DOHH2 (cell line): Measurements from ENCODE around the gene COMT.

ENCODE experiments used
- H3F3A ChIP-seq: fragments of 200-600 bp; sonication (generic), shearing (Covaris generic); 2 replicates; pipeline ENCODE4 v1.6.0; 2016; ENCODE audit warnings: antibody characterized with exemption, mild to moderate bottlenecking; ENCODE audit not compliant: control insufficient read depth, insufficient read depth
- H3K27ac ChIP-seq: fragments of 200-600 bp; sonication (generic); 2 replicates; pipeline ENCODE4 v1.5.1; 2014; ENCODE audit warnings: low read depth, mild to moderate bottlenecking, low read length, moderate library complexity
- H3K27me3 ChIP-seq: fragments of 200-600 bp; sonication (generic); 2 replicates; pipeline ENCODE4 v1.6.1; 2014; ENCODE audit warnings: mild to moderate bottlenecking, low read length, mixed read lengths; ENCODE audit not compliant: control insufficient read depth
- H3K36me3 ChIP-seq: fragments of 200-600 bp; sonication (generic); 2 replicates; pipeline ENCODE4 v1.6.1; 2014; ENCODE audit warnings: mild to moderate bottlenecking, low read length, moderate library complexity, mixed read lengths; ENCODE audit not compliant: control insufficient read depth
- H3K4me1 ChIP-seq: fragments of 200-600 bp; sonication (generic); 2 replicates; pipeline ENCODE4 v1.6.1; 2014; ENCODE audit warnings: mild to moderate bottlenecking, low read length, mixed read lengths; ENCODE audit not compliant: control insufficient read depth
- H3K4me2 ChIP-seq: fragments of 200-600 bp; sonication (generic); 2 replicates; pipeline ENCODE4 v1.6.0; 2014; ENCODE audit warnings: mild to moderate bottlenecking, low read length, moderate library complexity
- H3K4me3 ChIP-seq: fragments of 200-600 bp; sonication (generic); 2 replicates; pipeline ENCODE4 v1.5.1; 2014; ENCODE audit warnings: mild to moderate bottlenecking, low read length, mixed read lengths
- H3K79me2 ChIP-seq: fragments of 200-600 bp; sonication (generic); 2 replicates; pipeline ENCODE4 v1.6.1; 2014; ENCODE audit warnings: mild to moderate bottlenecking, low read length, mixed read lengths; ENCODE audit not compliant: control insufficient read depth
- H3K9me2 ChIP-seq: fragments of 200-600 bp; sonication (generic); replicated peaks from 2 replicates; pipeline ENCODE4 v1.6.1; 2014; ENCODE audit warnings: mild to moderate bottlenecking, low read length, mixed read lengths; ENCODE audit not compliant: control insufficient read depth
- H3K9me3 ChIP-seq: fragments of 200-600 bp; sonication (generic); 2 replicates; pipeline ENCODE4 v1.6.1; 2014; ENCODE audit warnings: antibody characterized with exemption, low read length, mixed read lengths; ENCODE audit not compliant: control insufficient read depth, insufficient read depth
- H4K20me1 ChIP-seq: fragments of 200-600 bp; sonication (generic); 2 replicates; pipeline ENCODE4 v1.6.0; 2014; ENCODE audit warnings: low read depth, mild to moderate bottlenecking, antibody characterized with exemption, low read length, moderate library complexity; ENCODE audit not compliant: control insufficient read depth, insufficient read depth
- CTCF ChIP-seq: fragments of 200-600 bp; sonication (generic); IDR thresholded peaks from one replicate; pipeline ENCODE4 v1.5.1; 2014; ENCODE audit warnings: antibody characterized with exemption, mild to moderate bottlenecking, low read depth, low read length; ENCODE audit not compliant: poor library complexity, severe bottlenecking
- EZH2phosphoT487 ChIP-seq: fragments of 200-600 bp; sonication (generic); IDR thresholded peaks from 2 replicates; pipeline ENCODE4 v1.6.1; 2017; ENCODE audit warnings: borderline replicate concordance, mild to moderate bottlenecking, antibody characterized with exemption, low read length, moderate library complexity, mixed read lengths

The COMT gene

GRCh38 chr22:19976671-19977070 lies 35.1 kb downstream of the COMT start:
- no peaks in the 10 kb centered on the region for H3K36me3 ChIP-seq
- H3K4me2 ChIP-seq, result no peak overlapping the region
- H3F3A ChIP-seq, result no peaks in the 10 kb centered on the region
- H3K9me3 ChIP-seq, result no peaks in the 10 kb centered on the region
- no peaks in the 10 kb centered on the region for H4K20me1 ChIP-seq
- no peaks in the 10 kb centered on the region for H3K9me2 ChIP-seq
- no peaks in the 10 kb centered on the region for H3K79me2 ChIP-seq
- peaks cover 16% of the 10 kb centered on the region for H3K4me1 ChIP-seq
- H3K4me3 ChIP-seq, result no peak overlapping the region
- no peaks in the 10 kb centered on the region for H3K27me3 ChIP-seq
- no peak for TF ChIP-seq EZH2phosphoT487
- no peak for TF ChIP-seq CTCF
- H3K27ac ChIP-seq, result no peak overlapping the region

GRCh38 chr22:19977296-19978243 lies 36.0 kb downstream of the COMT start:
- Histone ChIP-seq H3K79me2 (no peaks in the 10 kb centered on the region), H3K4me1 (peaks cover 16% of the 10 kb centered on the region), H3K36me3 (no peaks in the 10 kb centered on the region), H3K9me3 (no peaks in the 10 kb centered on the region), H3K27me3 (no peaks in the 10 kb centered on the region), H3K4me3 (no peak overlapping the region), H3F3A (no peaks in the 10 kb centered on the region), H3K4me2 (no peak overlapping the region), H3K9me2 (no peaks in the 10 kb centered on the region), H4K20me1 (no peaks in the 10 kb centered on the region), H3K27ac (no peak overlapping the region)
- TF ChIP-seq EZH2phosphoT487 (no peak), CTCF (no peak)

GRCh38 chr22:19978748-19979147 lies 37.2 kb downstream of the COMT start:
- H3F3A ChIP-seq, result no peaks in the 10 kb centered on the region
- peaks cover 16% of the 10 kb centered on the region for H3K4me1 ChIP-seq
- no peaks in the 10 kb centered on the region for H3K36me3 ChIP-seq

More at GRCh38 chr22:19978748-19979147, 37.2 kb downstream of the COMT start:
- Histone ChIP-seq H3K27me3 (no peaks in the 10 kb centered on the region), H3K4me2 (no peak overlapping the region), H4K20me1 (no peaks in the 10 kb centered on the region), H3K4me3 (no peak overlapping the region), H3K27ac (no peak overlapping the region), H3K9me2 (no peaks in the 10 kb centered on the region), H3K9me3 (no peaks in the 10 kb centered on the region), H3K79me2 (no peaks in the 10 kb centered on the region)
- TF ChIP-seq CTCF, result no peak
- no peak for TF ChIP-seq EZH2phosphoT487
